HEK293 (cell line): ENCODE data around the gene C3orf62.

ENCODE experiments used
- YY1 ChIP-seq: fragments of 450-650 bp; formaldehyde crosslinking; IDR thresholded peaks from 2 replicates; pipeline ENCODE4 v1.5.1; 2018; ENCODE audit warnings: missing biosample characterization, missing genetic modification characterization
- ZFP3 ChIP-seq: fragments of 450-650 bp; formaldehyde crosslinking; IDR thresholded peaks from 2 replicates; pipeline ENCODE4 v1.5.1; 2016; ENCODE audit warnings: low read depth, missing biosample characterization, missing genetic modification characterization
- ZFP41 ChIP-seq: fragments of 450-650 bp; formaldehyde crosslinking; IDR thresholded peaks from 2 replicates; pipeline ENCODE4 v1.5.1; 2016; ENCODE audit warnings: missing biosample characterization, missing genetic modification characterization, borderline replicate concordance
- ZNF670 ChIP-seq: fragments of 450-650 bp; formaldehyde crosslinking; IDR thresholded peaks from 2 replicates; pipeline ENCODE4 v1.5.1; 2016; ENCODE audit warnings: missing biosample characterization, missing genetic modification characterization, low read depth
- TF ChIP-seq, protein P1 (sequence below): fragments of 450-650 bp; formaldehyde crosslinking; IDR thresholded peaks from 2 replicates; pipeline ENCODE4 v1.5.1; 2016; ENCODE audit warnings: missing biosample characterization, missing genetic modification characterization
- TF ChIP-seq, protein P2 (sequence below): fragments of 450-650 bp; formaldehyde crosslinking; IDR thresholded peaks from 2 replicates; pipeline ENCODE4 v1.5.1; 2017; ENCODE audit warnings: missing biosample characterization, mild to moderate bottlenecking, missing genetic modification characterization, moderate library complexity
- TF ChIP-seq, protein P3 (sequence below): fragments of 450-650 bp; formaldehyde crosslinking; IDR thresholded peaks from 2 replicates; pipeline ENCODE4 v1.5.1; 2016; ENCODE audit warnings: missing biosample characterization, missing genetic modification characterization
- TF ChIP-seq, protein P4 (sequence below): fragments of 450-650 bp; formaldehyde crosslinking; IDR thresholded peaks from 2 replicates; pipeline ENCODE4 v1.5.1; 2016; ENCODE audit warnings: missing biosample characterization, missing genetic modification characterization

DNA sequence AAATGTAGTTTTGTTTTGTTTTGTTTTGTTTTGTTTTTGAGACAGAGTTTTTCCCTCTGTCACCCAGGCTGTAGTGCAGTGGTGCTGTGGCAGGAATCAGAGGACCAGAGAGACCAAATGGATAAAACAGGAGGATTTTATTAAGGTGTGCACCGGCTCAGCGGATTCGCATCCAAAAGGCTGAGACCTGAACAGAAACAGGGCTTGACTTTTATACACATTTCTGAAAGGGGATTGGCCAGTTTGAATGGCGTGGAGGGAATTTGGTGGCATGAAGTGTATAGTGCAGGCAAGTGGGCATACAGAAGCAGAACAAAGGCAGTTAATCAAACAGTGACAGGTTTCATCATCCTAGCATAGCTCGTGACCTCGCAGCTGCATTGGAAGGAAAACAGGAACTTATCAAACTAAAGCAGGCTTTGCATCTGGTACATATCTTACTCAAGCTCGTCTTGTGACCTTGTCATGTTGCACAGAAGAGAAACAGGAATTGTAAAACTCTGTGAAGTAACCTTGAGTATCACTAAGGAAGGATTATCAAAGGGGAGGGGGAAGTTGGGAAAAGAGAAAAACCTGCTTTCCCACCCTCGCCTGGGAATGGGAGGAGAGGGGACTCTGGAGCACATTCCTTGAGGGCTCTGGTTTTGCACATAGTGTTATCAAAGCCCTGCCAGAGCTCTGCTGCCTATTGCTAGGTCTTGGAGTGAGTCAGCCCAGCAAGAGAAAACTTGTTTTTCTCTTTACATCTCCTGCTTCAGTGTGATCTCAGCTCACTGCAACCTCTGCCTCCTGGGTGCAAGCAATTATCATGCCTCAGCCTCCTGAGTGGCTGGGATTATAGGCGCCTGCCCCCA lies 38.5 kb downstream of the C3orf62 start:
- TF ChIP-seq, protein P1, sequence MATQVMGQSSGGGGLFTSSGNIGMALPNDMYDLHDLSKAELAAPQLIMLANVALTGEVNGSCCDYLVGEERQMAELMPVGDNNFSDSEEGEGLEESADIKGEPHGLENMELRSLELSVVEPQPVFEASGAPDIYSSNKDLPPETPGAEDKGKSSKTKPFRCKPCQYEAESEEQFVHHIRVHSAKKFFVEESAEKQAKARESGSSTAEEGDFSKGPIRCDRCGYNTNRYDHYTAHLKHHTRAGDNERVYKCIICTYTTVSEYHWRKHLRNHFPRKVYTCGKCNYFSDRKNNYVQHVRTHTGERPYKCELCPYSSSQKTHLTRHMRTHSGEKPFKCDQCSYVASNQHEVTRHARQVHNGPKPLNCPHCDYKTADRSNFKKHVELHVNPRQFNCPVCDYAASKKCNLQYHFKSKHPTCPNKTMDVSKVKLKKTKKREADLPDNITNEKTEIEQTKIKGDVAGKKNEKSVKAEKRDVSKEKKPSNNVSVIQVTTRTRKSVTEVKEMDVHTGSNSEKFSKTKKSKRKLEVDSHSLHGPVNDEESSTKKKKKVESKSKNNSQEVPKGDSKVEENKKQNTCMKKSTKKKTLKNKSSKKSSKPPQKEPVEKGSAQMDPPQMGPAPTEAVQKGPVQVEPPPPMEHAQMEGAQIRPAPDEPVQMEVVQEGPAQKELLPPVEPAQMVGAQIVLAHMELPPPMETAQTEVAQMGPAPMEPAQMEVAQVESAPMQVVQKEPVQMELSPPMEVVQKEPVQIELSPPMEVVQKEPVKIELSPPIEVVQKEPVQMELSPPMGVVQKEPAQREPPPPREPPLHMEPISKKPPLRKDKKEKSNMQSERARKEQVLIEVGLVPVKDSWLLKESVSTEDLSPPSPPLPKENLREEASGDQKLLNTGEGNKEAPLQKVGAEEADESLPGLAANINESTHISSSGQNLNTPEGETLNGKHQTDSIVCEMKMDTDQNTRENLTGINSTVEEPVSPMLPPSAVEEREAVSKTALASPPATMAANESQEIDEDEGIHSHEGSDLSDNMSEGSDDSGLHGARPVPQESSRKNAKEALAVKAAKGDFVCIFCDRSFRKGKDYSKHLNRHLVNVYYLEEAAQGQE (tag by site-specific recombination), result no peak
- TF ChIP-seq ZFP3 (tag by site-specific recombination) (no peak), ZFP41 (tag by site-specific recombination) (no peak), YY1 (tag by site-specific recombination) (no peak), ZNF670 (tag by site-specific recombination) (no peak)
- TF ChIP-seq, protein P2, sequence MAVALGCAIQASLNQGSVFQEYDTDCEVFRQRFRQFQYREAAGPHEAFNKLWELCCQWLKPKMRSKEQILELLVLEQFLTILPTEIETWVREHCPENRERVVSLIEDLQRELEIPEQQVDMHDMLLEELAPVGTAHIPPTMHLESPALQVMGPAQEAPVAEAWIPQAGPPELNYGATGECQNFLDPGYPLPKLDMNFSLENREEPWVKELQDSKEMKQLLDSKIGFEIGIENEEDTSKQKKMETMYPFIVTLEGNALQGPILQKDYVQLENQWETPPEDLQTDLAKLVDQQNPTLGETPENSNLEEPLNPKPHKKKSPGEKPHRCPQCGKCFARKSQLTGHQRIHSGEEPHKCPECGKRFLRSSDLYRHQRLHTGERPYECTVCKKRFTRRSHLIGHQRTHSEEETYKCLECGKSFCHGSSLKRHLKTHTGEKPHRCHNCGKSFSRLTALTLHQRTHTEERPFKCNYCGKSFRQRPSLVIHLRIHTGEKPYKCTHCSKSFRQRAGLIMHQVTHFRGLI, result no peak
- TF ChIP-seq, protein P3, sequence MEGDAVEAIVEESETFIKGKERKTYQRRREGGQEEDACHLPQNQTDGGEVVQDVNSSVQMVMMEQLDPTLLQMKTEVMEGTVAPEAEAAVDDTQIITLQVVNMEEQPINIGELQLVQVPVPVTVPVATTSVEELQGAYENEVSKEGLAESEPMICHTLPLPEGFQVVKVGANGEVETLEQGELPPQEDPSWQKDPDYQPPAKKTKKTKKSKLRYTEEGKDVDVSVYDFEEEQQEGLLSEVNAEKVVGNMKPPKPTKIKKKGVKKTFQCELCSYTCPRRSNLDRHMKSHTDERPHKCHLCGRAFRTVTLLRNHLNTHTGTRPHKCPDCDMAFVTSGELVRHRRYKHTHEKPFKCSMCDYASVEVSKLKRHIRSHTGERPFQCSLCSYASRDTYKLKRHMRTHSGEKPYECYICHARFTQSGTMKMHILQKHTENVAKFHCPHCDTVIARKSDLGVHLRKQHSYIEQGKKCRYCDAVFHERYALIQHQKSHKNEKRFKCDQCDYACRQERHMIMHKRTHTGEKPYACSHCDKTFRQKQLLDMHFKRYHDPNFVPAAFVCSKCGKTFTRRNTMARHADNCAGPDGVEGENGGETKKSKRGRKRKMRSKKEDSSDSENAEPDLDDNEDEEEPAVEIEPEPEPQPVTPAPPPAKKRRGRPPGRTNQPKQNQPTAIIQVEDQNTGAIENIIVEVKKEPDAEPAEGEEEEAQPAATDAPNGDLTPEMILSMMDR (tag by site-specific recombination), result no peak
- TF ChIP-seq, protein P4, sequence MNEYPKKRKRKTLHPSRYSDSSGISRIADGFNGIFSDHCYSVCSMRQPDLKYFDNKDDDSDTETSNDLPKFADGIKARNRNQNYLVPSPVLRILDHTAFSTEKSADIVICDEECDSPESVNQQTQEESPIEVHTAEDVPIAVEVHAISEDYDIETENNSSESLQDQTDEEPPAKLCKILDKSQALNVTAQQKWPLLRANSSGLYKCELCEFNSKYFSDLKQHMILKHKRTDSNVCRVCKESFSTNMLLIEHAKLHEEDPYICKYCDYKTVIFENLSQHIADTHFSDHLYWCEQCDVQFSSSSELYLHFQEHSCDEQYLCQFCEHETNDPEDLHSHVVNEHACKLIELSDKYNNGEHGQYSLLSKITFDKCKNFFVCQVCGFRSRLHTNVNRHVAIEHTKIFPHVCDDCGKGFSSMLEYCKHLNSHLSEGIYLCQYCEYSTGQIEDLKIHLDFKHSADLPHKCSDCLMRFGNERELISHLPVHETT (tag by site-specific recombination), result no peak
